ENCODE data around the gene LIN7A.
A peak's percentile ranks its signal among the peaks of the same experiment; 100 is the strongest.

LIN7A gene, protein sequence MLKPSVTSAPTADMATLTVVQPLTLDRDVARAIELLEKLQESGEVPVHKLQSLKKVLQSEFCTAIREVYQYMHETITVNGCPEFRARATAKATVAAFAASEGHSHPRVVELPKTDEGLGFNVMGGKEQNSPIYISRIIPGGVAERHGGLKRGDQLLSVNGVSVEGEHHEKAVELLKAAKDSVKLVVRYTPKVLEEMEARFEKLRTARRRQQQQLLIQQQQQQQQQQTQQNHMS

DNA sequence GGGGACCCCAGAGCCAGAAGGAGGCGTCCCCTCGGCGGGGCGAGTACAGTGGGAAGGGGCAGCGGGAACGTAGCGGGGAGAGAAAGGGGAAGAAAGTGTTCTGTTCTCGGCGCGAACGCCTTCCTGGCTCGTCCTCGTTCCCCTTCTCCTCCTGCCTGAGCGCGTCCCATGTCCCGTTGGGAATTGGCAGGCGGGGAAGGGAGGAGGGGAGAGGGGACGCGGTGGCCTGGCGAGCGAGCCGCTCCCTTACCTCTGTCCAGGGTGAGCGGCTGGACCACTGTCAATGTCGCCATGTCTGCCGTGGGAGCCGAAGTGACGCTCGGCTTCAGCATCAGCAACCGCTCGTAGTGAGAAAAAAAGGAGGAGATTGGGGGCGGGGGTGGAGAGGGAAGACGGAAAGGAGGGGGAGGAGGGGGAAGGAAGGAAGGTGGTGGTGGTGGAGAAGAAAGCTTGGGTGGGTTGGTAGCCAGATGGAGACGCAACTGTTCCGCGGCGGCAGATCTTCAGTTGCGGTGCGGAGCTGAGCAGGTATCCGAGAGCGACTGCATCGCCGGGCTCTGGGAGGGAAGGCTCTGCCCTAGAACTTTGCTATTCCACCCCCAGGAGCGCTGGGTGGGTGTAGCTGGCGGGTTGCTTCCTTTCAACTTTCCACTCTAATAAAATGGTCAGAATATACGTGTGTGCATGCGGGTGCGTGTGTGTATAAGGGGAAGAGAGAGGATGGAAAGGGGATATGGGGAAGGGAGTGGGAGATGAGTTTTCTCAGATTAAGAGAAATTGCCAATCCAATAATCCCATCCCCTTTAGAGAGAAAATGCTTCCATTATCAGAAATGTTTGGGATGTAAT is at the start of gene LIN7A:
Gene LIN7A, minus strand, starts transcription at position 544 of the 848 bp plus-strand sequence. Its CDS starts 212 bp downstream, at position 332.
- H3K9ac ChIP-seq (ENCODE audit: low read depth, low read length): peak within 1 kb of the TSS; percentile 76
- peaks cover 22% of the 10 kb centered on the region for H3K27me3 ChIP-seq (ENCODE audit: control insufficient read depth, insufficient read depth, low read length)

DNA sequence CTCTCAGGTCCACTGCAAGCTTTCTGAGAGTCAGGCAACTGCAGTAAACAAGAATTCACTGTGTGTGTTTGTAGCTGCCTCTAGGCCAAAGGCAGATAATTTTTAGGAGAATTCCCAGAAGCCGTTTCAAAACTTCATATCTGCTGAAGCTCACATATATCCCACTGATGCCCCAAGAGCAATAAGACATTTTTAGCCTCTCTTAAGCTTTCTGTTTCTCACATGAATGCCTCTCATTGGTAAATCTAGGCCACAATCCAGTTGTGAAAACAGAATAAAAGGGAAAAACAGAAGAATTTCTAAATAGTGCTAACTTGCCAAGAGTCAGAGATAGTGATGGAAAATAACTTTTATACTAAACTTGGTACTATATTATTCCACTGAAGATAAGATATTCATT is 48.5 kb upstream of the LIN7A start:
- H3K36me3 ChIP-seq (ENCODE audit: control insufficient read depth, insufficient read depth, low read length): no peaks in the 10 kb centered on the region
- no peak overlapping the region for H3K9ac ChIP-seq (ENCODE audit: low read depth, low read length)
- H3K4me3 ChIP-seq (ENCODE audit: low read depth, low read length): no peak overlapping the region
- H3K4me1 ChIP-seq (ENCODE audit: control insufficient read depth, insufficient read depth, low read length): no peaks in the 10 kb centered on the region
- H3K27me3 ChIP-seq (ENCODE audit: control insufficient read depth, insufficient read depth, low read length): no peaks in the 10 kb centered on the region
- no peaks in the 10 kb centered on the region for H3K9me3 ChIP-seq (ENCODE audit: control insufficient read depth, insufficient read depth, low read length)

More for the DNA sequence above, at the start of gene LIN7A:
- H3K4me3 ChIP-seq (ENCODE audit: low read depth, low read length): peak within 1 kb of the TSS; percentile 96
- H3K9me3 ChIP-seq (ENCODE audit: control insufficient read depth, insufficient read depth, low read length): no peaks in the 10 kb centered on the region
- no peaks in the 10 kb centered on the region for H3K36me3 ChIP-seq (ENCODE audit: control insufficient read depth, insufficient read depth, low read length)
- H3K4me1 ChIP-seq (ENCODE audit: control insufficient read depth, insufficient read depth, low read length): peaks cover 9% of the 10 kb centered on the region

DNA sequence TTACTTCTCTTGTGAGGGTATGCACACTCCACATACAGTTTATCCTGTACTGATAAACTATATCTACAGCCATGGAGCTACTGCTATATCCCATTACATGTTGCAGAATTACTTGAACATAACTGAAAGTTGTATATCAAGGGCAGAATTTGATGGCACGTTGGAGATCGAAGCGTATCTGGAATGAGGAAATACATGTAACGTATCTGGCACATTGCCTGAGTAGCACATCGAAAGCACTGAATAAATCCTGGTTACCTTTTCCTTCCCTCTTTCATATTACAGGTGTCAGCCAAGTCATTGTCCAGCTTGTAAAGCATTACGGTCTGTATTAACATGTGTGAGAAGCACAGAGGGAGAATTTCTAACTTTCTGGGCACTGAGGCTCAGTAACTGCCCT is 42.1 kb upstream of the LIN7A start:
- Histone ChIP-seq H3K27me3 (ENCODE audit: control insufficient read depth, insufficient read depth, low read length) (no peaks in the 10 kb centered on the region), H3K4me1 (ENCODE audit: control insufficient read depth, insufficient read depth, low read length) (no peaks in the 10 kb centered on the region), H3K4me3 (ENCODE audit: low read depth, low read length) (no peak overlapping the region), H3K9me3 (ENCODE audit: control insufficient read depth, insufficient read depth, low read length) (no peaks in the 10 kb centered on the region), H3K9ac (ENCODE audit: low read depth, low read length) (no peak overlapping the region), H3K36me3 (ENCODE audit: control insufficient read depth, insufficient read depth, low read length) (no peaks in the 10 kb centered on the region)

DNA sequence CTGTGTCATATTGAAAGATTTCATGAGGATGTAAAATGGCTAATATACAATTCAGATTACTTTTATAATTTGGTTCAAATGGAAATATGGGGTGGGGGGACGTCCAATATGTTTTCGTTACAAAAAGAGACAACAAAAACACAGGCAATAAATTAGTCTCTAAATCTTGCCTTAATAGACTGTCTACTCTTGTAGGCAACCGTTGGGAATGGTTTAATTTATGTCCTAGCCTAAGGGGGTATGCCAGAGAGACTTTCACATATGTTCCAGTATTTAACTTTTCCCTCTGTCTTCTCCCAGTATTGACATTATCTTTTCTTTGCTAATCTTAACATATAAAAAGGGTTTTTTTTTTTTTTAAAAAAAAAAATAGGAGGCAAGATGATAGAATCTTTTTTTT is 41.5 kb upstream of the LIN7A start:
- Histone ChIP-seq H3K9ac (ENCODE audit: low read depth, low read length) (no peak overlapping the region), H3K36me3 (ENCODE audit: control insufficient read depth, insufficient read depth, low read length) (no peaks in the 10 kb centered on the region), H3K9me3 (ENCODE audit: control insufficient read depth, insufficient read depth, low read length) (no peaks in the 10 kb centered on the region), H3K4me3 (ENCODE audit: low read depth, low read length) (no peak overlapping the region), H3K4me1 (ENCODE audit: control insufficient read depth, insufficient read depth, low read length) (no peaks in the 10 kb centered on the region), H3K27me3 (ENCODE audit: control insufficient read depth, insufficient read depth, low read length) (no peaks in the 10 kb centered on the region)

DNA sequence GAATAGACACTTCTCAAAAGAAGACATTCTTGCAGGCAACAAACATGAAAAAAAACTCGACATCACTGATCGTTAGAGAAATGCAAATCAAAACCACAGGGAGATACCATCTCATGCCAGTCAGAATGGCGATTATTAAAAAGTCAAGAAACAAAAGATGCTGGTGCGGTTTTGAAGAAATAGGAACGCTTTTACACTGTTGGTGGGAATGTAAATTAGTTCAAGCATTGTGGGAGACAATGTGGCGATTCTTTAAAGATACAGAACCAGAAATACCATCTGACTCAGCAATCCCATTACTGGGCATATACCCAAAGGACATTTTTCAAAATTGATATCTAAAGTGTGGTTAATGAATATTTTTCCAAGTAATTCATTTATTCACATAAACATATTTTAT is 39.6 kb upstream of the LIN7A start:
- H3K4me3 ChIP-seq (ENCODE audit: low read depth, low read length): no peak overlapping the region
- no peaks in the 10 kb centered on the region for H3K36me3 ChIP-seq (ENCODE audit: control insufficient read depth, insufficient read depth, low read length)
- H3K9ac ChIP-seq (ENCODE audit: low read depth, low read length): no peak overlapping the region
- H3K27me3 ChIP-seq (ENCODE audit: control insufficient read depth, insufficient read depth, low read length): no peaks in the 10 kb centered on the region
- no peaks in the 10 kb centered on the region for H3K4me1 ChIP-seq (ENCODE audit: control insufficient read depth, insufficient read depth, low read length)
- H3K9me3 ChIP-seq (ENCODE audit: control insufficient read depth, insufficient read depth, low read length): no peaks in the 10 kb centered on the region

DNA sequence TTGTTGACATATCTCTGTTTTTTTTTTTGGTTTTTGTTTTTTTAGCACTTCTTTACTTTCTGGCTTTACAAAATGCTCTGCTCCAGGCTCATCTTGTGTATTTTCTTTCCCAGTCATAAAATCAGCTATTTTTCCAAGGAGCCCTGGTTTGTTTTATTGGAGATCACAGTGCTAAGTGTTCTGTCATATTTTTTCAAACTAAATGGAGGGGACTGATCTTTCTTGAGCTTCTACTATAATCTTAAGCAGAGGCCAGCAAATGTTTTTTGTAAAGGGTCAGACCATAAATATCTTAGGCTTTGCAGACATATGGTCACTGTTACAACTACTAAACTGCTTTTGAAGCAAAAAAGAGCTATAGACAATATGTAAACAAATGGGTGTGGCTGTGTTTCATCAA is 30.6 kb upstream of the LIN7A start:
- no peaks in the 10 kb centered on the region for H3K27me3 ChIP-seq (ENCODE audit: control insufficient read depth, insufficient read depth, low read length)
- H3K36me3 ChIP-seq (ENCODE audit: control insufficient read depth, insufficient read depth, low read length): no peaks in the 10 kb centered on the region
- H3K9me3 ChIP-seq (ENCODE audit: control insufficient read depth, insufficient read depth, low read length): no peaks in the 10 kb centered on the region
- H3K9ac ChIP-seq (ENCODE audit: low read depth, low read length): no peak overlapping the region
- H3K4me3 ChIP-seq (ENCODE audit: low read depth, low read length): no peak overlapping the region
- no peaks in the 10 kb centered on the region for H3K4me1 ChIP-seq (ENCODE audit: control insufficient read depth, insufficient read depth, low read length)

DNA sequence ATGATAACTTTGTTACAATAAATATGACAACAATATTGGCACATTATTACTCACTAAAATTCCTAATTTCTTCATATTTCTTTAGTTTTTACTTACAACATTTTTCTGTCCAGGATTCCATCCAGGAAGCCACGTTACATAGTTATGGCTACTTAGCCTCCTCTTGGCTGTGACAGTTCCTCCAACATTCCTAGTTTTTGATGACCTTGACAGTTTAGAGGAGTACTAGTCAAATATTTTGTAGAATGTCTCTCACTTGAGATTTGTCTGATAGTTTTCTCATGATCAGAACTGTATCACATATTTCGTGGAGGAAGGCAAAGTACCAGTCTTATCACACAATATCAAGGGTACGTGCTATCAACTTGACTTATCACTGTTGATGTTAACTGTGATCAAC is 29.8 kb upstream of the LIN7A start:
- H3K4me3 ChIP-seq (ENCODE audit: low read depth, low read length): no peak overlapping the region
- no peak overlapping the region for H3K9ac ChIP-seq (ENCODE audit: low read depth, low read length)
- H3K4me1 ChIP-seq (ENCODE audit: control insufficient read depth, insufficient read depth, low read length): no peaks in the 10 kb centered on the region
- no peaks in the 10 kb centered on the region for H3K36me3 ChIP-seq (ENCODE audit: control insufficient read depth, insufficient read depth, low read length)
- no peaks in the 10 kb centered on the region for H3K27me3 ChIP-seq (ENCODE audit: control insufficient read depth, insufficient read depth, low read length)
- no peaks in the 10 kb centered on the region for H3K9me3 ChIP-seq (ENCODE audit: control insufficient read depth, insufficient read depth, low read length)

DNA sequence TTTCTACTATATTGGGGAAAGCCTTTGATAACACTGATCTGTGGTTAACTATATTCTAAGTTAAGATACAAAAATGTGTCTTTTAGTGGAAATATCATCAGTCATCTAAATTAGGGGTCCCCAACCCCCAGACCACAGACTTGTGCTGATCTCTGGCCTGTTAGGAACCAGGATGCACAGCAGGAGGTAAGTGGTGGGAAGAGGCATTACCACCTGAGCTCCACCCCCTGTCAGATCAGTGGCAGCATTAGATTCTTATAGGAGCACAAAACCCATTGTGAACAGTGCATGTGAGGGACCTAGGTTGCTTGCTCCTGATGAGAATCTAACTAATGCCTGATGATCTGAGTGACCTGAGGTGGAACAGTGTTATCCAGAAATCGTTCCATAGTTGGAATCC is 28.3 kb upstream of the LIN7A start:
- Histone ChIP-seq H3K36me3 (ENCODE audit: control insufficient read depth, insufficient read depth, low read length) (no peaks in the 10 kb centered on the region), H3K4me3 (ENCODE audit: low read depth, low read length) (no peak overlapping the region), H3K27me3 (ENCODE audit: control insufficient read depth, insufficient read depth, low read length) (no peaks in the 10 kb centered on the region), H3K9me3 (ENCODE audit: control insufficient read depth, insufficient read depth, low read length) (no peaks in the 10 kb centered on the region), H3K4me1 (ENCODE audit: control insufficient read depth, insufficient read depth, low read length) (no peaks in the 10 kb centered on the region), H3K9ac (ENCODE audit: low read depth, low read length) (no peak overlapping the region)

DNA sequence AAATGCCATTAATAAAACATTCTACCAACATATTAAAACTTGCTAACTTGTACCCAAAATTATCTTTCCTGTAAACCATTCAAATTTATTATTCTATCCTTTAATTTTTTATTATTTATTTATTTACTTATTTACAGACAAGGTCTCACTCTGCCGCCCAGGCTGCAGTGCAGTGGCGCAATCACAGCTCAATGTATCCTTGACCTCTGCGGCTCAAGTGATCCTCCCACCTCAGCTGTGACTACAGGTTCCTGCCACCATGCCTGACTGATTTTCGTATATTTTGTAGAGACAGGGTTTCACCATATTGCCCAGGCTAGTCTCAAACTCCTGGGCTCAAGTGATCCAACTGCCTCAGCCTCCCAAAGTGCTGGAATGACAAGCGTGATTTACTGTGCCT is 20.4 kb upstream of the LIN7A start:
- no peak overlapping the region for H3K4me3 ChIP-seq (ENCODE audit: low read depth, low read length)
- no peak overlapping the region for H3K9ac ChIP-seq (ENCODE audit: low read depth, low read length)
- no peaks in the 10 kb centered on the region for H3K9me3 ChIP-seq (ENCODE audit: control insufficient read depth, insufficient read depth, low read length)
- no peaks in the 10 kb centered on the region for H3K36me3 ChIP-seq (ENCODE audit: control insufficient read depth, insufficient read depth, low read length)
- H3K4me1 ChIP-seq (ENCODE audit: control insufficient read depth, insufficient read depth, low read length): no peaks in the 10 kb centered on the region
- no peaks in the 10 kb centered on the region for H3K27me3 ChIP-seq (ENCODE audit: control insufficient read depth, insufficient read depth, low read length)

DNA sequence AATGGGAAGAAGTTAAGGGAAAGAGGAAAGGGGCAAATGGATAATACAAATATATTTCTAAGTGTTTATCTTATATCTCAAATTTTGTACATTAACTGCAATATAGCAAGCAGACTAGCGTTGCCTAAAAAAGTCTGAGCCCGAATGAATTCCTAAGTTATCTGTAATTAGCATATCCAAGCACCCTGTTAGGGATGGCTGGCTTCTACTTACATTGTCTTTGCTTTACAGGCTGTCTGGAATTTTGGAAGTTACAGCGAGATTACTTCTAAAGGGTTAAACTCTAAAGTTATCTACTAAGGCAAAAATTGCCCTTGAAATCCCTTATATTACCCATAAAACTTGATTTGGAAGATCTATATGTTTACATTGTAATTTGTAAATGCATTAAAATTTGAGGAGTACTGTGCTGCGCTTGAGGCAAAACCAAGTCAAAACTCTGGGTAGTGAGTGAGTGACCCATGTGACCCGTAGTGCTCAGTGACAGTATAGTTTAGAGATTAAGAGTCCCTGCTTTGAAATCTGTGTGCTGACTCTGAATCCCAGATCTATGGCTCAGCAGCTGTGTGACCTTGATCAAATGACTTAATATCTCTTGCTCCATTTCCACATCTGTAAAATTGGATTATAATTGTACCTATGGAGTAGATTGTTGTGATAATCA is 17.3 kb upstream of the LIN7A start:
- Histone ChIP-seq H3K4me3 (ENCODE audit: low read depth, low read length) (no peak overlapping the region), H3K9ac (ENCODE audit: low read depth, low read length) (no peak overlapping the region), H3K27me3 (ENCODE audit: control insufficient read depth, insufficient read depth, low read length) (no peaks in the 10 kb centered on the region), H3K36me3 (ENCODE audit: control insufficient read depth, insufficient read depth, low read length) (no peaks in the 10 kb centered on the region), H3K9me3 (ENCODE audit: control insufficient read depth, insufficient read depth, low read length) (no peaks in the 10 kb centered on the region), H3K4me1 (ENCODE audit: control insufficient read depth, insufficient read depth, low read length) (no peaks in the 10 kb centered on the region)

DNA sequence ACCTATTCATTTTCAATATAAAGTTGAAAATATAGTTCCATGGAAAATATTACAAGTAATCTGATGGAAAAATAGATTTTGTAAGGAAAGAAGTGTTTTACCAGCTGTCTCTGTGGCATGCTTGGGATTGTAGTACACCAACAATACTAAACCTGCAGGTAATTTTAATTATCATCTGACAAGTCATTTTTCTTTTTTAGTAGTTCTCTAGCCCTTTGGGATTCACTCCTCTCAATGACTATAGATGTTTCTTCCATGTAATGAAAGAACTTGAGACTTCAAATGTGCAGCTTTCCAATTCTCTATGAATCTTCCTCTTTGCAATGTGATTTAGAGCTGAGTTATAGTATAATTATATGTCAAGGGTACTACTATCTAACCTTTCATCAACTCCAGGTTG is 14.7 kb upstream of the LIN7A start:
- Histone ChIP-seq H3K36me3 (ENCODE audit: control insufficient read depth, insufficient read depth, low read length) (no peaks in the 10 kb centered on the region), H3K4me3 (ENCODE audit: low read depth, low read length) (no peak overlapping the region), H3K9me3 (ENCODE audit: control insufficient read depth, insufficient read depth, low read length) (no peaks in the 10 kb centered on the region), H3K4me1 (ENCODE audit: control insufficient read depth, insufficient read depth, low read length) (no peaks in the 10 kb centered on the region), H3K9ac (ENCODE audit: low read depth, low read length) (no peak overlapping the region), H3K27me3 (ENCODE audit: control insufficient read depth, insufficient read depth, low read length) (no peaks in the 10 kb centered on the region)

DNA sequence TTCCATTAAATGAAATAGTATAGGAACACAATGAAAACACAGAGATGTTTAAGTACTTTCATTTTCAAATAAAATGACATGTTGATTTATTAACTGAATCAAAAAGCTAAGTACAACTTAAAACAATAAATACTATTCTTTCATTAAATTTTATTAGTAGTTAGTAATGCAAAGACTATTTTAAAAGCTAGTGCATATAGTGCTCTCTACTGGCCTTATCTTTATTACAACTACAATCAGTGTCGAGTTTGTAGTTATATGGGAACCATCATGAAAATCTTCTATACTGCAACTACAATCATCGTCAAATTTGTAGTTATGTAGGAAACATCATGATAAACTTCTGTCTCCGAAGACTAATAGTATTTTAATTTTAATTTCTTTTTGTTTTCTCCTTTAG is 8.9 kb upstream of the LIN7A start:
- Histone ChIP-seq H3K9me3 (ENCODE audit: control insufficient read depth, insufficient read depth, low read length) (no peaks in the 10 kb centered on the region), H3K27me3 (ENCODE audit: control insufficient read depth, insufficient read depth, low read length) (no peaks in the 10 kb centered on the region), H3K4me3 (ENCODE audit: low read depth, low read length) (no peak overlapping the region), H3K36me3 (ENCODE audit: control insufficient read depth, insufficient read depth, low read length) (no peaks in the 10 kb centered on the region), H3K9ac (ENCODE audit: low read depth, low read length) (no peak overlapping the region), H3K4me1 (ENCODE audit: control insufficient read depth, insufficient read depth, low read length) (no peaks in the 10 kb centered on the region)
